SK-N-SH (cell line): ENCODE measurements around the gene LXN.

Source experiments
- CTCF ChIP-seq: fragments of 200-600 bp; sonication (generic); IDR thresholded peaks from 2 replicates; pipeline ENCODE4 v1.6.1; 2017; ENCODE audit warnings: antibody characterized with exemption, mild to moderate bottlenecking, moderate library complexity
- JUND ChIP-seq: IDR thresholded peaks from 2 replicates; pipeline ENCODE4 v1.4.0; 2012
- MAX ChIP-seq: IDR thresholded peaks from 2 replicates; pipeline ENCODE4 v1.4.0; 2012; ENCODE audit warnings: low read depth
- MXI1 ChIP-seq: IDR thresholded peaks from 2 replicates; pipeline ENCODE4 v1.6.1; 2012; ENCODE audit warnings: mild to moderate bottlenecking, low read depth, low read length, improper control_type of control experiment
- POLR2AphosphoS5 ChIP-seq: IDR thresholded peaks from 2 replicates; pipeline ENCODE4 v1.6.1; 2012; ENCODE audit warnings: low read depth, low read length

- no peak for TF ChIP-seq MAX
- no peak for TF ChIP-seq JUND
- TF ChIP-seq CTCF = no peak
- no peak for TF ChIP-seq MXI1
- TF ChIP-seq POLR2AphosphoS5 = no peak
Observed at GRCh38 chr3:158642474-158643210, 29.8 kb downstream of the LXN start.
